Naive thymus-derived CD8-positive, alpha-beta T cell (primary cell): ENCODE measurements around the gene JAML. TPM values are rescaled to one million over a fixed set of nuclear protein-coding genes. Genes with fewer than 3 reads are reported as not detected.

Source experiments
- ATAC-seq, 2 donors: fragments of 150-1000 bp; cut with Tn5 transposase in 1 of 2; sonication (Bioruptor Pico), chemical (Tn5 transposase) in 1 of 2; 1 replicate in 1 of 2; 2 replicates in 1 of 2; pipeline ENCODE4 v1.10.0; 2021; ENCODE audit warnings: mild to moderate bottlenecking in 2 of 2, moderate library complexity in 2 of 2
- POLR2A ChIA-PET: fragments of 350-600 bp; sonication (Branson Sonifier 250); formaldehyde crosslinking; loops from one replicate; lab custom pipeline; 2021; ENCODE audit warnings: antibody characterized with exemption; lab: Charles Lee
- DNase-seq, 10 donors: peaks; one replicate each; pipeline versions ENCODE4 v3.0.0 to v3.0.0-alpha.2; 2020 to 2022
- H3K27ac Mint-ChIP-seq, 10 donors: one replicate each; pipeline ENCODE4 v1.8.0; 2020 to 2022; ENCODE audit warnings: mild to moderate bottlenecking in 10 of 10, mixed read lengths in 10 of 10, moderate library complexity in 4 of 10, inconsistent platforms in 1 of 10
- H3K27me3 Mint-ChIP-seq, 5 donors: one replicate each; pipeline ENCODE4 v1.8.0; 2021 to 2022; ENCODE audit warnings: mixed read lengths in 5 of 5
- H3K36me3 Mint-ChIP-seq, 3 donors: one replicate each; pipeline ENCODE4 v1.8.0; 2020 to 2022; ENCODE audit warnings: mixed read lengths in 3 of 3, mild to moderate bottlenecking in 2 of 3, inconsistent platforms in 1 of 3
- H3K4me1 Mint-ChIP-seq, 4 donors: one replicate each; pipeline ENCODE4 v1.8.0; 2021 to 2022; ENCODE audit warnings: mixed read lengths in 4 of 4
- H3K4me3 Mint-ChIP-seq, 10 donors: one replicate each; pipeline ENCODE4 v1.8.0; 2020 to 2022; ENCODE audit warnings: mild to moderate bottlenecking in 10 of 10, mixed read lengths in 10 of 10, moderate library complexity in 6 of 10, inconsistent platforms in 1 of 10
- H3K9me3 Mint-ChIP-seq, 9 donors: one replicate each; pipeline ENCODE4 v1.8.0; 2020 to 2022; ENCODE audit warnings: mixed read lengths in 9 of 9, mild to moderate bottlenecking in 3 of 9, inconsistent platforms in 1 of 9, moderate library complexity in 1 of 9
- polyA plus RNA-seq, 3 donors: library from polyadenylated mRNA; unstranded; fragments of 300-500 nt; fragmentation: Illumina TruSeq; gene quantifications; one replicate each; pipeline ENCODE4 v1.2.3, GENCODE V29; 2021
- total RNA-seq, 8 experiments: library from RNA in 2 of 8; stranded (reverse) in 2 of 8; gene quantifications; one replicate each; pipeline ENCODE4 v1.2.3 and lab custom pipeline; 2021 to 2026

JAML gene
- total and polyA plus RNA-seq, 5 experiments from 2014 or later = 120 to 195 (median 159) TPM

GRCh38 chr11:118238929-118239328 lies 14.1 kb upstream of the JAML start:
- Mint-ChIP-seq H3K36me3 (peaks cover 5 to 40% (median 8%) of the 10 kb centered on the region in 3 donors), H3K9me3 (no peaks in the 10 kb centered on the region), H3K4me3 (peak overlapping the region in 2 of 10 donors; percentile 2 to 74), H3K4me1 (peaks cover 35 to 71% (median 61%) of the 10 kb centered on the region in 4 donors), H3K27me3 (no peaks in the 10 kb centered on the region), H3K27ac (peak overlapping the region in 4 of 10 donors; percentile 13 to 76 (median 42))
- POLR2A ChIA-PET = interaction anchor here (0.6 to 3.1 kb wide), 6 partner anchors 12 to 244 kb away, joined by 4 to 15 read pairs (median 8); partner anchors contain the start of genes JAML and MPZL3
- DNase-seq (no peak), ATAC-seq (no peak)

DNA sequence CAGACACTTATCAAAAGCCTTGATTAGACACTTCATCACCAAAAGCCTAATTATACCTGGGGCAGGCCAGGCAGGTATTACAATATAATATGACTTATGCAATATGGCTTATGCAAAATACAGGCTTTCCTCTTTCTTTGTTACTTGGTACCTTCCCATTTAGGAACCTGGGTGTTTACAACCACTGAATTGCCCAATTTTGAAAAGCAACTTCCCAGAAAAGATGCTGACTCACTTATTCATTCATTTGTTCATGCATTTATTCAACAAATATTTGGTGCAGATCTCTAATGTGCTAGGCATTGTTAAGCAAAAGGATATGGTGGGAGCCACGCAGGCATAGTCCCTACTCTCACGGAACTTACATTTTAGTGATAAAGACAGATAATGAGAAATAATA lies 13.6 kb upstream of the JAML start:
- DNase-seq = no peak
- Mint-ChIP-seq H3K9me3 (no peaks in the 10 kb centered on the region), H3K4me1 (peaks cover 32 to 71% (median 57%) of the 10 kb centered on the region in 4 donors), H3K27ac (peak overlapping the region in 3 of 10 donors; percentile 22 to 76 (median 54)), H3K4me3 (peak overlapping the region in 1 of 10 donors; percentile 74), H3K36me3 (peaks cover 5 to 44% (median 8%) of the 10 kb centered on the region in 3 donors), H3K27me3 (no peaks in the 10 kb centered on the region)
- no peak for ATAC-seq
- POLR2A ChIA-PET = interaction anchor here (2.3 kb wide), 1 partner anchor 14 kb away, joined by 14 read pairs; the partner anchor contains the start of gene MPZL3

GRCh38 chr11:118236170-118236569 lies 11.4 kb upstream of the JAML start:
- POLR2A ChIA-PET = no interaction called here
- peaks cover 5 to 51% (median 8%) of the 10 kb centered on the region in 3 donors for H3K36me3 Mint-ChIP-seq
- no peak for ATAC-seq
- H3K27ac Mint-ChIP-seq = peak overlapping the region in 5 of 10 donors; percentile 9 to 63 (median 54)
- no peaks in the 10 kb centered on the region for H3K9me3 Mint-ChIP-seq
- no peak overlapping the region for H3K4me3 Mint-ChIP-seq
- peaks cover 19 to 60% (median 37%) of the 10 kb centered on the region in 4 donors for H3K4me1 Mint-ChIP-seq
- no peak for DNase-seq
- no peaks in the 10 kb centered on the region for H3K27me3 Mint-ChIP-seq

DNA sequence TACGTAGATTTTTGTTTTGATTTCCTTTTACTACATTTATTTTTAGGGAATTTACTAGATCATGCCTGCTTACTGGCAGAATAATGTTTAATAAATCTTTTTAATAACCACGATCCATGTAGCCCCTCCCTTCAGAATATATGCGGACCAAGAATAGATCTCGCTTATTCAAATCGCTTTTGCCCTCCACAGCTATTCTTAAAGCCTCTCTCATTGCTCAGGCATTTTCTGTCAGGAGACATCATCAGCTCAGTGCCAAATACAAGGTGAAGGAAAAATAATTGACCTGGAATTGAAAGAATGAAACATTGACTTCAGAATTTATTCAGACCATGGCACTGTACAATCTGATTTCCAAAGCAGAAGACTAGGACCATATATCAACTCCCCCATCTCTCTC lies 10.0 kb upstream of the JAML start:
- H3K4me3 Mint-ChIP-seq = no peak overlapping the region
- H3K4me1 Mint-ChIP-seq = peaks cover 11 to 47% (median 24%) of the 10 kb centered on the region in 4 donors
- POLR2A ChIA-PET = no interaction called here
- H3K27me3 Mint-ChIP-seq = no peaks in the 10 kb centered on the region
- H3K36me3 Mint-ChIP-seq = peaks cover 5 to 51% (median 8%) of the 10 kb centered on the region in 3 donors
- H3K27ac Mint-ChIP-seq = no peak overlapping the region
- no peak for DNase-seq
- H3K9me3 Mint-ChIP-seq = no peaks in the 10 kb centered on the region
- no peak for ATAC-seq

DNA sequence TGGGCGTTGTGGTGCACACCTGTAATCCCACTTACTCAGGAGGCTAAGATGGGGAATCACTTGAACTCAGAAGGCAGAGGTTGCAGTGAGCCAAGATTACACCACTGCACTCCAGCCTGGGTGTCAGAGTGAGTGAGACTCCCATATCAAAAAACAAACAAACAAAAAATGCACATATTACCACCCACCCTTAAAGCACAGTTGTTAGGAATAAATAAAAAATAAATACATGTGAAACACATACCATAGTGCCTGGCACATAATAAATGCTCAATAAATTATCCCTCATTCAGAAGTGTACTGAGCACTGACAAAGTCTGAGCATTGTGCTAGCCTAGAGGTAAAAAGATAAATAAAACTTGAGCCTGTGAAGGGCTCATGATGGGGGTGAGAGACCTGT lies 9.0 kb upstream of the JAML start:
- no peaks in the 10 kb centered on the region for H3K27me3 Mint-ChIP-seq
- peaks cover 12 to 37% (median 16%) of the 10 kb centered on the region in 4 donors for H3K4me1 Mint-ChIP-seq
- DNase-seq (no peak), ATAC-seq (no peak)
- H3K36me3 Mint-ChIP-seq = peaks cover 5 to 49% (median 8%) of the 10 kb centered on the region in 3 donors
- POLR2A ChIA-PET = no interaction called here
- peaks cover 0 to 1% (median 0%) of the 10 kb centered on the region in 9 donors for H3K9me3 Mint-ChIP-seq
- H3K27ac Mint-ChIP-seq = peak overlapping the region in 5 of 10 donors; percentile 16 to 73 (median 46)
- no peak overlapping the region for H3K4me3 Mint-ChIP-seq

GRCh38 chr11:118233377-118233776 lies 8.6 kb upstream of the JAML start:
- no peak for DNase-seq
- peaks cover 7 to 32% (median 12%) of the 10 kb centered on the region in 4 donors for H3K4me1 Mint-ChIP-seq
- H3K9me3 Mint-ChIP-seq = peaks cover 0 to 1% (median 0%) of the 10 kb centered on the region in 9 donors
- H3K27ac Mint-ChIP-seq = peak overlapping the region in 4 of 10 donors; percentile 9 to 79 (median 55)
- peak overlapping the region in 1 of 10 donors; percentile 7 for H3K4me3 Mint-ChIP-seq
- H3K36me3 Mint-ChIP-seq = peaks cover 5 to 44% (median 7%) of the 10 kb centered on the region in 3 donors
- H3K27me3 Mint-ChIP-seq = no peaks in the 10 kb centered on the region
- POLR2A ChIA-PET = no interaction called here
- ATAC-seq = no peak

GRCh38 chr11:118232659-118233058 lies 7.8 kb upstream of the JAML start:
- DNase-seq (no peak), ATAC-seq (no peak)
- POLR2A ChIA-PET = interaction anchor here (0.6 kb wide), 1 partner anchor 31 kb away, joined by 3 read pairs; no protein-coding TSS in a partner anchor
- peak overlapping the region in 5 of 10 donors; percentile 7 to 64 (median 37) for H3K27ac Mint-ChIP-seq
- H3K36me3 Mint-ChIP-seq = peaks cover 5 to 39% (median 5%) of the 10 kb centered on the region in 3 donors
- no peaks in the 10 kb centered on the region for H3K27me3 Mint-ChIP-seq
- peaks cover 0 to 1% (median 0%) of the 10 kb centered on the region in 9 donors for H3K9me3 Mint-ChIP-seq
- peaks cover 3 to 26% (median 13%) of the 10 kb centered on the region in 4 donors for H3K4me1 Mint-ChIP-seq
- peak overlapping the region in 1 of 10 donors; percentile 37 for H3K4me3 Mint-ChIP-seq

GRCh38 chr11:118231461-118231860 lies 6.7 kb upstream of the JAML start:
- H3K4me1 Mint-ChIP-seq = peaks cover 3 to 22% (median 16%) of the 10 kb centered on the region in 4 donors
- DNase-seq = no peak

DNA sequence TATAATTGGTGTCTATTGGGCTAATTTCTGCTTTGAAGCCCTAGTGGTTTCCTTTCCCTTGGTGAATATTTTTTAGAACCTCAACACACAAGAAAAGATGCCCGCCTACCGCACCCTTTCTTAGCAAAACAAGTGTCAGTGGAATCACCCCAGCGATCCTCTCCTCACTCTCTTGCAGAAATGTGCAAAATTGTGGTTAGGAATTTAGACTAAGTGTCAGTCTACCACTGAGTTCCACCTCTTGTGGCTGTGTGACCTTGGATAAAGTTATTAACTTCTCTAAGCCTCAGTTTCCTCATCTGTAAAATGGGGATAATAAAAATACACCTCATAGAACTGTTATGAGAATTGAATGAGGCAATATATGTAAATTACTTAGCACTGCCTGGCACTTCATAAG lies 5.3 kb upstream of the JAML start:
- Mint-ChIP-seq H3K4me3 (peak overlapping the region in 4 of 10 donors; percentile 15 to 67 (median 44)), H3K4me1 (peaks cover 6 to 20% (median 14%) of the 10 kb centered on the region in 4 donors), H3K36me3 (peaks cover 0 to 23% (median under 1%) of the 10 kb centered on the region in 3 donors), H3K9me3 (peaks cover 0 to 1% (median 0%) of the 10 kb centered on the region in 9 donors), H3K27me3 (no peaks in the 10 kb centered on the region), H3K27ac (peak overlapping the region in 2 of 10 donors; percentile 93 to 96)
- peak in 8 of 10 donors; percentile 32 to 67 (median 54) for DNase-seq
- POLR2A ChIA-PET = interaction anchor here (1.0 to 1.9 kb wide), 5 partner anchors 9 to 74 kb away, joined by 4 to 7 read pairs (median 4); partner anchors contain the start of gene CD3E
- peak; percentile 52 to 61 for ATAC-seq

More at GRCh38 chr11:118231461-118231860, 6.7 kb upstream of the JAML start:
- Mint-ChIP-seq H3K4me3 (no peak overlapping the region), H3K27me3 (no peaks in the 10 kb centered on the region), H3K36me3 (peaks cover 2 to 32% (median 5%) of the 10 kb centered on the region in 3 donors), H3K9me3 (peaks cover 0 to 1% (median 0%) of the 10 kb centered on the region in 9 donors), H3K27ac (no peak overlapping the region)
- no peak for ATAC-seq
- POLR2A ChIA-PET = no interaction called here

DNA sequence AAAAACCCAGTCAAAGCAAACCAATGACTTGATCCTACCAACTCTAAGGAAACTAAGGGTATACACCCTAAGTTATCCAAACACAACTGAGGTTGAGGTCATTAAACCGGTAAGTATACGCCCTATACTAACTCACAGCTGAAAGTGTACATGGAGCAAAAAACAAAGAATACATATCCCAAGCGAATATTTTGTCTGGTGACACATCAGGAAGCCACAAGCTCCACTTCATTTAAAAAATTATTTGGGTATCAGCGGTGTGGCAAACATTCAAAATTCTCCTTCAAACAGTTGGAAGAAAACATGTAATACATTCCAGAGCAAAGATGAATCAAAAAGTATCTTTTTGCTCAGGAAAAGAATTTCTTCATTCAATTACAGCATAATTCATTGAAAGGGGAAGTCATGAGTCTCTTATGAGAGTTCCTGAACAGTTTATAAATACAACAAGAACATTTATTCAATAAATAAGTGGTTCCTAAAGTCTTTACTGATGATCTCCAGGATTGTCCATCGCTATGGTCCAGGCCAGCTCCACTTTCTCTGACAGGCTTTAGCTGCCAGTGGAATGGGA lies 4.5 kb upstream of the JAML start:
- no peak for ATAC-seq
- POLR2A ChIA-PET = interaction anchor here (1.0 to 1.9 kb wide), 4 partner anchors 8 to 116 kb away, joined by 3 to 7 read pairs (median 4); no protein-coding TSS in a partner anchor
- H3K36me3 Mint-ChIP-seq = peaks cover 0 to 15% (median 0%) of the 10 kb centered on the region in 3 donors

GRCh38 chr11:118227865-118228785 lies 3.3 kb upstream of the JAML start:
- Mint-ChIP-seq H3K4me3 (peak overlapping the region in 9 of 10 donors; percentile 34 to 78 (median 65)), H3K4me1 (peaks cover 10 to 27% (median 15%) of the 10 kb centered on the region in 4 donors), H3K27ac (peak overlapping the region in 3 of 10 donors; percentile 92 to 96 (median 93)), H3K9me3 (peaks cover 0 to 1% (median 0%) of the 10 kb centered on the region in 9 donors), H3K36me3 (peaks cover 0 to 4% (median 0%) of the 10 kb centered on the region in 3 donors), H3K27me3 (no peaks in the 10 kb centered on the region)
- ATAC-seq = no peak
- POLR2A ChIA-PET = interaction anchor here (0.7 to 4.6 kb wide), 8 partner anchors 12 to 117 kb away, joined by 3 to 60 read pairs (median 6); partner anchors contain the start of gene MPZL3
- peak in 3 of 10 donors; percentile 38 to 40 (median 38) for DNase-seq

More for the DNA sequence above, 4.5 kb upstream of the JAML start:
- peaks cover 4 to 23% (median 17%) of the 10 kb centered on the region in 4 donors for H3K4me1 Mint-ChIP-seq
- no peak for DNase-seq
- peaks cover 0 to 1% (median 0%) of the 10 kb centered on the region in 9 donors for H3K9me3 Mint-ChIP-seq
- peak overlapping the region in 2 of 10 donors; percentile 93 to 96 for H3K27ac Mint-ChIP-seq
- H3K4me3 Mint-ChIP-seq = peak overlapping the region in 6 of 10 donors; percentile 38 to 72 (median 64)
- no peaks in the 10 kb centered on the region for H3K27me3 Mint-ChIP-seq
